HFFc6 (cell line): ENCODE results near the gene TTLL12. TPM values are rescaled to one million over a fixed set of nuclear protein-coding genes. Genes with fewer than 3 reads are reported as not detected.

Experiments used
- DNase-seq: peaks from one replicate; pipeline ENCODE4 v3.0.0-alpha.2; 2018
- H3K27ac Mint-ChIP-seq: 2 replicates; pipeline ENCODE4 v1.8.0; 2020; ENCODE audit warnings: mild to moderate bottlenecking, mixed read lengths
- H3K27me3 Mint-ChIP-seq: 2 replicates; pipeline ENCODE4 v1.8.0; 2021; ENCODE audit warnings: mild to moderate bottlenecking, moderate library complexity, mixed read lengths; ENCODE audit not compliant: insufficient read depth
- H3K36me3 Mint-ChIP-seq: 2 replicates; pipeline ENCODE4 v1.8.0; 2021; ENCODE audit warnings: low read depth, mixed read lengths
- H3K4me1 Mint-ChIP-seq: 2 replicates; pipeline ENCODE4 v1.8.0; 2020; ENCODE audit warnings: low read depth, mixed read lengths
- H3K4me3 Mint-ChIP-seq: 2 replicates; pipeline ENCODE4 v1.8.0; 2020; ENCODE audit warnings: mild to moderate bottlenecking, moderate library complexity, mixed read lengths
- H3K9me3 Mint-ChIP-seq: 2 replicates; pipeline ENCODE4 v1.8.0; 2020; ENCODE audit warnings: mild to moderate bottlenecking, mixed read lengths
- total RNA-seq, 6 experiments: library from RNA; stranded (reverse); fragmentation: NEBNext Ultra II Directional; extraction: Animal tissue kit (Norgen Biotek cat#: 25700); gene quantifications; 2 replicates in 1 of 6; 3 replicates in 5 of 6; pipeline ENCODE4 v1.2.3, GENCODE V29; 2021
- TF ChIP-seq, protein P1 (sequence below): fragments of 200-600 bp; sonication (generic); IDR thresholded peaks from 2 replicates; pipeline ENCODE4 v1.5.0; 2021; ENCODE audit warnings: antibody characterized with exemption, mild to moderate bottlenecking

TTLL12 gene
- total RNA-seq, 6 experiments from 2014 or later, result 33.9 to 42.4 (median 38.7) TPM

DNA sequence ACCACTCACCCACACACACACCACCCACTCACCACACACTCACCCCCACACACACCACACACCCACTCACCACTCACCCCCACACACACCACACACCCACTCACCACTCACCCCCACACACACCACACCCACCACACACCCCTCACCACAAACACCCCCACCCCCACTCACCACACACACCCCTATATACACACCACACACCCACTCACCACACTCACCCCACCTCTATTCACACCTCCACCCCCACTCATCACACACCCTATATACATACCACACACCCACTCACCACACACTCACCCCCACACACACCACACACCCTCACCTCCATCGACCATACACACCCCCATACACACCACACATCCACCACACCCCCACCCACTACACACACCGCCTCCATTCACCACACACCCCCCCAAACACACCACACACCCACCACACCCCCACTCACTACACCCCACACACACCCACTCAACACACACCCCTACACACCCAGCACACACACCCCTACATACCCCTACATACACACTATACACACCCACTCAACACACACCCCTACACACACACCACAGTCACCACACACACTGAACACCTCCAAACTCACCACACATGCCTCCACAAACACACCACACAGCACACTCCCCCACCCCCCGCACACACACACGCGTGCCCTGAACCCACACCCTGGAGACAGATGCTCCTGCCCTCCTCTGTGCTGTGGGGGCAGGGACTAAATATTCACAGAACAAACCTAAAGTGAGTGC, 19.0 kb upstream of the TTLL12 start:
- Mint-ChIP-seq H3K27me3 (peaks cover 35% of the 10 kb centered on the region), H3K4me1 (no peaks in the 10 kb centered on the region), H3K36me3 (no peaks in the 10 kb centered on the region), H3K9me3 (no peaks in the 10 kb centered on the region), H3K4me3 (no peak overlapping the region), H3K27ac (no peak overlapping the region)
- no peak for DNase-seq
- TF ChIP-seq, protein P1, sequence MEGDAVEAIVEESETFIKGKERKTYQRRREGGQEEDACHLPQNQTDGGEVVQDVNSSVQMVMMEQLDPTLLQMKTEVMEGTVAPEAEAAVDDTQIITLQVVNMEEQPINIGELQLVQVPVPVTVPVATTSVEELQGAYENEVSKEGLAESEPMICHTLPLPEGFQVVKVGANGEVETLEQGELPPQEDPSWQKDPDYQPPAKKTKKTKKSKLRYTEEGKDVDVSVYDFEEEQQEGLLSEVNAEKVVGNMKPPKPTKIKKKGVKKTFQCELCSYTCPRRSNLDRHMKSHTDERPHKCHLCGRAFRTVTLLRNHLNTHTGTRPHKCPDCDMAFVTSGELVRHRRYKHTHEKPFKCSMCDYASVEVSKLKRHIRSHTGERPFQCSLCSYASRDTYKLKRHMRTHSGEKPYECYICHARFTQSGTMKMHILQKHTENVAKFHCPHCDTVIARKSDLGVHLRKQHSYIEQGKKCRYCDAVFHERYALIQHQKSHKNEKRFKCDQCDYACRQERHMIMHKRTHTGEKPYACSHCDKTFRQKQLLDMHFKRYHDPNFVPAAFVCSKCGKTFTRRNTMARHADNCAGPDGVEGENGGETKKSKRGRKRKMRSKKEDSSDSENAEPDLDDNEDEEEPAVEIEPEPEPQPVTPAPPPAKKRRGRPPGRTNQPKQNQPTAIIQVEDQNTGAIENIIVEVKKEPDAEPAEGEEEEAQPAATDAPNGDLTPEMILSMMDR, result no peak

DNA sequence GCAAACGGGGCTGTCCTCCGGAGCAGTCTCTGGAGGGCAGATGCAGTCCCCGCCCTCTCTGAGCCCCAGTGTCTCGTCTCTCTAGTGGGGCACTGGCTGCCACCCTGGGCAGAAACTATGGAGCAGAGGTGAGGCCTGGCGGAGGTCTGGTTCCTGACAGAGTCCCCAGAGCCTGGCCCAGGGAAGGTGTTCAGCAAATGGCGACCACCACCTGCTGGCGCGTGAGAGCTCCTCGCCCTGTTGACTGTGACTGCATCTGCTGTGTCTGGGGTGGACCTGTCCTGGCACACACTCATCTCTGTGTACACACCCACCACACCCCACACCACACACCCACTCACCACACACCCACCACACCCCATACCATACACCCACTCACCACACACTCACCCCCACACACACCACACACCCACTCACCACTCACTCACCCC, 18.3 kb upstream of the TTLL12 start:
- H3K27ac Mint-ChIP-seq, result no peak overlapping the region
- H3K27me3 Mint-ChIP-seq, result peaks cover 38% of the 10 kb centered on the region
- H3K4me1 Mint-ChIP-seq, result no peaks in the 10 kb centered on the region
- no peaks in the 10 kb centered on the region for H3K36me3 Mint-ChIP-seq
- TF ChIP-seq, protein P1, result no peak
- no peaks in the 10 kb centered on the region for H3K9me3 Mint-ChIP-seq
- DNase-seq, result no peak
- no peak overlapping the region for H3K4me3 Mint-ChIP-seq

DNA sequence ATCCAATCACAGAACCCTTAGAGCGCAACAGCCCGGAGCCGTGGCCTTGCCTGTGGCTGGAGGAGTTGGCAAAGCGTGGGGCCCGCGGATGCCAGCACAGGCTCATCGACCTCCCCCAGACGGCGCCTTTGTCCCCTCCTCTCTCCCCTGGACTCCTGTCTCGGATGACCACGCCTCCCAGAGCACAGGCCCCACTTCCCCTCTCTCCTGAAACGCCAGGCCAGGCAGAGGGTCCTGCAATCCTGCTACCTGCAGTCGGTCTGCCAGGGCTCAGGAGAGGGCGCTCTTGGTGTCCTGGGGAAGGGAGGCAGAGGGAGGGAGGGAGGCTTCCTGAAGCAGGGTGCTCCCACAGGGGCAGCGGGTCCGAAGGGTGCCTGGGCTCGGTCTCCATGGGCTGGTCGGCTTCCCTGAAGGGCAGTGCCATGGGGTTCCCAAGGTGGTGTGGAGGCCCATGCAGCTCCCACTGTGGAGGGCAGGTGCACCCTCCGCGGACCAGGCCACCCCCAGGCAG, 16.6 kb upstream of the TTLL12 start:
- TF ChIP-seq, protein P1, result 0 out of 2 replicates have a peak, but pooled peaks have one; percentile 19
- DNase-seq, result no peak
- Mint-ChIP-seq H3K36me3 (no peaks in the 10 kb centered on the region), H3K4me1 (peaks cover 7% of the 10 kb centered on the region), H3K9me3 (no peaks in the 10 kb centered on the region), H3K27ac (no peak overlapping the region), H3K27me3 (peaks cover 41% of the 10 kb centered on the region), H3K4me3 (no peak overlapping the region)

DNA sequence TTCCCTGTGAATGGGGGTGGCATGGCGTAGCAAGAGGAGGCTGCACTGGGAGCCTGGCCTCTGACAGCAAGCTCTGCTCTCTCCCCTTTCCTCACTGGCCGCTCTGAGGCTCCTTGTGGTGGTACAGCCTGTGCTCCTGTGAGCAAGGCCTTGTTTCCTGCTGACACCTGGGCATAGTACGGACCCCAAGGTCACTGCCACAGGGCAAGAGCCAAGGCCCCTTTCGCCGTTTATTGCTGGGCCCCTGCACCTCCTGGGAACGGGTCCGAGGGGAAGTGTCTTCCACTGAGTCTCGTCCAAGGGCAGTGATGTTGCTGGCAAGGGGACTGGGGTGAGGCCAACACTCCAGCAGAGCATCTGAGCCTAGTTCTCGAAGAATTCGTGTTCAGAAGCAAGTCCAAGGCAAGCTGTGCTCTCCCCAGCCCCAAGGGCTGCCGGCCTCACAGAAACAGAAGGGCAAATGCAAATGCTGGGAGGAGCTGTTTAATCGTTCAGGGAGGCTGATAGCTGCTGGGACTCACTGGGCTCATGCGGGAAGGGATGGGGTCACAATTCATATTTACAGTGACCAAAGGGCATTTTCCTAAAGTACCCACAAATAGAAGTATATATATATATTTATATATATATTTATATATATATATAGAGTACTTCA, 15.9 kb upstream of the TTLL12 start:
- TF ChIP-seq, protein P1, result no peak
- Mint-ChIP-seq H3K4me1 (peaks cover 8% of the 10 kb centered on the region), H3K27ac (no peak overlapping the region), H3K4me3 (no peak overlapping the region), H3K9me3 (no peaks in the 10 kb centered on the region), H3K36me3 (no peaks in the 10 kb centered on the region), H3K27me3 (peaks cover 38% of the 10 kb centered on the region)
- DNase-seq, result no peak

DNA sequence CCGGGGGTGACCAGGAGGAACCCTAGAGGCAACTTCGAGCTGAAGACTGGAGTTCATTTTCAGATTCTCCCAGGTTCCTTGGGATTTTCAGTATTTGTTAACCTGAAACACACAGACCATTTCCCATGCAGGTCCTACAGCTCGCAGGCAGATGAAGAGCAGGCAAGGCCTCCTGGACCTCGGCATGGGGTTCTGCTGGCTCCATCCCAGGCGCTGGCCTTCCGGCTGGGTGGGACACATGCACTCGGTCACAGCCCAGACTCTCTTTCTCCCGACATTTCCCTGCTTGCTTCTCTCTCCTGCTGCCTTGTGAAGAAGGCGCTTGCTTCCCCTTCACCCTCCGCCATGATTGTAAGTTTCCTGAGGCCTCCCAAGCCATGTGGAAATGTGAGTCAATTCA, 15.4 kb upstream of the TTLL12 start:
- DNase-seq, result no peak
- Mint-ChIP-seq H3K4me1 (peaks cover 14% of the 10 kb centered on the region), H3K27me3 (peaks cover 38% of the 10 kb centered on the region), H3K27ac (no peak overlapping the region), H3K4me3 (no peak overlapping the region), H3K36me3 (no peaks in the 10 kb centered on the region), H3K9me3 (no peaks in the 10 kb centered on the region)
- TF ChIP-seq, protein P1, result no peak
